HK-2 (cell line): ENCODE data around the gene KLRK1.
"Not testable (repeated sequence)": the region's sequence is repeated elsewhere in the genome, so short reads cannot be mapped to it uniquely, and the experiment has no call there.

ENCODE experiments used
- DNase-seq: peaks from one replicate; pipeline ENCODE4 v3.0.0-alpha.2; 2018; ENCODE audit not compliant: unreplicated experiment

Gene KLRK1

DNA sequence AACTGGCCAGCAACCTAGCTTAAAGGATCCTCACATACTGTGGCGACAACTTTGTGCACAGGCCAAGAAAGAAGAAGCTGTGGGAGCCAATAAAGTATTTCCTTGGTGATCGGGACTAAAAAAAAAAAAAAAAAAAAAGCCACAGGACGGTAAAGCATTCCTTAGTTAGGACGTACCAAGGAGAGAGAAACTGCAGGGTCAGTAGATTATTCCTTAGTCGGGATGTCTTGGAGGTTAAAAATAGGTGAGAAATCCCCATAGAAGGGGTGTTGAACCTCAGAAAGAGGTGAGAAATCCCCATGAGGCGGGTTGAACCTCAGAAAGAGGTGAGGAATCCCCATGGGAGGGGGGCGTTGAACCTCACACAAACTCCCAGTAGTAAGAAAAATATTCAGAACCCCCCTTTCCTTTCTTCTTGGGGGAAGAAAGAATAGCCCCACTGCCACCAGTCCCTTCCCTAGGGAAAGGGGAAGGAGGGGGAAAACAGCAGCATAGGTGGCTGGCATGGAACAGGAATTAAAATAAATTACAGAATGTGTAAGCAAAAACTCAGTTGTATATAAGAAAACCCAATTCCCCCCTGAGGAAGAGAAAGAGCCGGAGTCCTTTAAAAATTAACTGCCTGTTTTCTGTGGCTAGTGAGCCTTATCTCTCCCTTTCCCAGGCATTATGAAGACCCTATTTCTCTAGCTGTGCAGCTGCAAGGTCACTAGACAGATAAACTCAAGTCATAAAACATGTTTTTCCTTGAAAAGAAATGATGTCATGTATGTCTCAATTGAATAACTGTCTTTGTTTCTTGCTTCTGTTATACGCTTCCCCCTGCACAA, 26.8 kb downstream of the KLRK1 start:
- peak; percentile 30 for DNase-seq

DNA sequence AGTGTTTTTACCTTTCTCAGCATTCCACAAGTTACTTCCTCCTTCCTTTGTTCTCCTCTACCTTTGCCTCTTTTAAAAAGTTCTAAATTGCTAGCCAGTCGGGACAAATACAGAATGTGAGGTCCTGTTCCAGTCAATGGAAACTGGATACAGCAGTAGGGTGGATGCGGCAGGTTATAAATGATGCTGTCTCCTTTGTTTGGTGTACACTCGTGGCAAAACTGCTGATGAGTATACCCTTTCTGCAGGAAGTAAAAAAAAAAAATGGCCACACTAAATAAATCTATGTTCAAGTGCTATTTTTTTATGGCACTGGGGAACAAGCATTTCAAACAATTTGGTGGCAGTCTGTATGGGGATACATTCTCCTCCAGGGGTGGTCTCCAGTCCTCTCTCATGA, 27.5 kb downstream of the KLRK1 start:
- DNase-seq, result no peak

DNA sequence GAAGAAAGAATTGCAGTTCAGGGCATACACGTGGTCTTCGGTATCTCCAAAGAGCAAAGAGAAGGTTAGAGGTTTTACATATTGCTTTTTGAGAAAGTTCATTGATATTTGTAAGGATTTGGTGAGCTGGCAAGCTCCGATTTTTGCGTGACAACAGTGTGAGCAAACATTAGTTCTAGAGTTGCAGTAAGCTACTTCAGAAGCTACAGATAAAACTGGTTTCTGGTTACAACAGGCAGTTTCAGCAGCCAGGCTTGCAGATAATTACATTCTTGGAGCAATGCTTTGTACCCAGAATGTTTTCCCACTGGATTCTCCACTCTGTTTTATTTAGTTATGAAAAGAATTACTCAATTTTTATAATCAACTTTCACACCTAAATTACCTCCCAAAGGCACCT, 28.2 kb downstream of the KLRK1 start:
- DNase-seq, result no peak

GRCh38 chr12:10361084-10361483, 28.8 kb downstream of the KLRK1 start:
- no peak for DNase-seq

GRCh38 chr12:10358969-10359368, 30.9 kb downstream of the KLRK1 start:
- no peak for DNase-seq

- DNase-seq, result no peak
Observed at GRCh38 chr12:10358131-10358530, 31.7 kb downstream of the KLRK1 start.

- DNase-seq, result peak; percentile 85
Observed at GRCh38 chr12:10354502-10354901, 35.3 kb downstream of the KLRK1 start.

DNA sequence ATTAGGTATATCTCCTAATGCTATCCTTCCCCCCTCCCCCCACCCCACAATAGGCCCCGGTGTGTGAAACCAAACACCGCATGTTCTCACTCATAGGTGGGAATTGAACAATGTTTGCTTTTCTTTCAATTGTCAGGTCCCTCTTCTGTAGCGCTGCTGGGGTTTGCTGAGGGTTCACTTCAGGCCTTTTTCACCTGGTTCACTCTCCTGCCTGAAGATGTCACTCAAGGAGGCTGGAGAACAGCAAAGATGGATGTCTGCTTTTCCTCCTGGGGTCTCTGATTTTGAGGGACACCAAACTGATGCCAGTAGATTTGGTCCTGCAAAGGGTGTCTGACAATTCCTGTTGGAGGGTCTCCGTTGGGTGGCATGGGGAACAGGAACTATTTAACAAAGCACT, 35.8 kb downstream of the KLRK1 start:
- DNase-seq, result no peak

- not testable (repeated sequence) for DNase-seq
Observed at GRCh38 chr12:10351457-10351856, 38.4 kb downstream of the KLRK1 start.

GRCh38 chr12:10341892-10342509, 47.8 kb downstream of the KLRK1 start:
- DNase-seq, result no peak

- not testable (repeated sequence) for DNase-seq
Observed at GRCh38 chr12:10340946-10341345, 48.9 kb downstream of the KLRK1 start.

DNA sequence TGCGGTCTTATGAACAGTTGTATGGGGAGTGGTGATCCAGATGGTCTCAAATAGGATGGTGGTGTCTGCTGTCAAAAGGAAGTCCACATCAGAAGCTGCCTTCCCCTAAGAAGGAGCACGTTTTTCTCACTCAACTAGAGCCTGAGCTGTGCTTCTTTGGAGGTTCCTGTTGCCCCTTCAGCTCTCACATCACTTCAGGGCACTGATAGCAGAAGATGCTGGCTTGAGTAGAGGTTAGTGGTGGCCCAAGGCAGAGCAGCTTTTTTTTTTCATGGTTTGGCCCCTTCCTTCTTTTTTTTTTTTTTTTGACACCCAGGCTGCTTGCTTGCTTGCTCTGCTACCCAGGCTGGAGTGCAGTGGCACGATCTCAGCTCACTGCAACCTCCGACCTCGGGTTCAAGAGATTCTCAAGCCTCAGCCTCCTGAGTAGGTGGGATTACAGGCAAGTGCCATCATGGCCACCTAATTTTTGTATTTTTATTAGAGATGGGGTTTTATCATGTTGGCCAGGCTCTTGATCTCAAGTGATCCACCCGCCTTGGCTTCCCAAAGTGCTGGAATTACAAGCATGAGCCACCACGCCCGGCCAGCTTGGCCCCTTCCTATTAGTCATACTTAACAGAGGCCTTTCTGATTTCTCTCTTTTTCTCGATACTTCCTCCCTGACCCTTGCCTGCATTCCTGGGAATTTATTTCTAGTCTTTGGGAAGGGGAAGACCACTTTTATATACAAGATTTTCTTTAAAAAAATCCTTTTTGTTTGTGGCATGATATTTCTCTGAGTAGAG, 50.6 kb downstream of the KLRK1 start:
- DNase-seq, result peak; percentile 44

GRCh38 chr12:10338470-10338869, 51.4 kb downstream of the KLRK1 start:
- not testable (repeated sequence) for DNase-seq

DNA sequence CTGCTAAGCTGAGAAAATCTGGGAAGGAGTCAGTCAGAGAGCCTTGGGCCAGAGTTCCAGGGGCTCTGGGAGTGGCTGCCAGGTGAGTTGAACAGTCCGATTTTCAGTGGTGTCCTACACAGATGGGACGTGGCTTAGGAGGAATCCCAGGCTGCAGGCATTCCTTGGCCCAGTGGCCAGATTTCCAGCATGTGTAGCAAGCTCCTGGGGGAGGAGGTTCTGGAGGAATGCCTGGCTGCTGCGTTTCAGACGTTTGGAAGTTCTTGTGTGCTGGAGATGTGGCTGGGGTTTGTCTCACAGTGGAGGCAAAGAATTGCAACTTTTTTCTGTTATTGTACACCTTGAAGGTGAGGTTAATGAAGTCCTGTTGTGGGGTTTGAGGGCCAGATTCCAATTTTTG, 53.6 kb downstream of the KLRK1 start:
- not testable (repeated sequence) for DNase-seq

- no peak for DNase-seq
Observed at GRCh38 chr12:10331642-10332239, 58.1 kb downstream of the KLRK1 start.

DNA sequence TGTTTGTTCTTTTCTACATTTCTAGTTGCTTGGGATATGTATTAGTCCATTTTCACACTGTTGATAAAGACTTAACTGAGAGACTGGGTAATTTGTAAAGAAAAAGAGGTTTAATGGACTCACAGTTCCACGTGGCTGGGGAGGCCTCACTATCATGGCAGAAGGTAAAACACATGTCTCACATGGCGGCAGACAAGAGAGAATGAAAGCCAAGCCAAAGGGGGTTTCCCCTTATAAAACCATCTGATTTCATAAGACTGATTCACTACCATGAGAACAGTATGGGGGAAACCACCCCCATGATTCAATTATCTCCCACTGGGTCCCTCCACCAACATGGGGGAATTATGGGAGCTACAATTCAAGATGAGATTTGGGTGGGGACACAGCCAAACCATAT, 61.1 kb downstream of the KLRK1 start:
- DNase-seq, result not testable (repeated sequence)
